Progenitor cell of endocrine pancreas (in vitro differentiated cells): ENCODE results near the gene CTTNBP2NL. TPM values are rescaled to one million over a fixed set of nuclear protein-coding genes. Genes with fewer than 3 reads are reported as not detected.

Experiments
- DNase-seq: peaks from one replicate; pipeline ENCODE4 v3.0.0; 2021; ENCODE audit warnings: low spot score; ENCODE audit not compliant: unreplicated experiment
- H3K27ac Mint-ChIP-seq: 2 replicates; pipeline ENCODE4 v1.8.0; 2021; ENCODE audit warnings: mild to moderate bottlenecking, moderate library complexity, mixed read lengths
- H3K27me3 Mint-ChIP-seq: 2 replicates; pipeline ENCODE4 v1.8.0; 2021; ENCODE audit warnings: mixed read lengths
- H3K36me3 Mint-ChIP-seq: 2 replicates; pipeline ENCODE4 v1.8.0; 2022; ENCODE audit warnings: mixed read lengths; ENCODE audit not compliant: insufficient read depth
- H3K4me1 Mint-ChIP-seq: 2 replicates; pipeline ENCODE4 v1.8.0; 2021; ENCODE audit warnings: low read depth, mixed read lengths
- H3K4me3 Mint-ChIP-seq: 2 replicates; pipeline ENCODE4 v1.8.0; 2021; ENCODE audit warnings: low read depth, mild to moderate bottlenecking, moderate library complexity, mixed read lengths
- H3K9me3 Mint-ChIP-seq: 2 replicates; pipeline ENCODE4 v1.8.0; 2021; ENCODE audit warnings: low read depth, mixed read lengths
- total RNA-seq: library from RNA; stranded (reverse); gene quantifications from 2 replicates; pipeline ENCODE4 v1.2.1, GENCODE V29; 2021
- TF ChIP-seq, protein P1 (sequence below): fragments of 200-600 bp; sonication (generic); IDR thresholded peaks from one replicate; pipeline ENCODE4 v1.5.0; 2021; ENCODE audit warnings: antibody characterized with exemption, mild to moderate bottlenecking; ENCODE audit not compliant: unreplicated experiment

CTTNBP2NL gene
- total RNA-seq, 1 donor from 2014 or later, result 46.0 TPM

DNA sequence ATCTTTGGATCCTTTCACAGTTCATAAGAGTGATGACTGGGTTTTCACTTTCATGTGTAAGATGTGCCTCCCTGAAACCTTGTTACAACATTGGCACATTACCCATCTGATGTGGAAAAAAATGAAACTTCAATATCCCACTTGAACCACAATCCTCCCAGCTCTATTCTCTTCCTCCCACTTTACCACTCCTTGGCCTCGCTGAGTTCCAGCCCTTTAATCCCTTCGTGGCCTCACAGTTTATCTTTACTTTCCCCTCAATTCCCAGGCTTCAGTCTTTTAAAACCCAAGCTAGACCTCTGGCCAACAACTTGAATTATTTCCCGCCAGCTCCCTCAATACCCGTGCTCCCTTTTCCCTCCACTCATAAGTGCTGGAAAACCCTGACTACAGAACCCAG is 25.0 kb upstream of the CTTNBP2NL start:
- TF ChIP-seq, protein P1, sequence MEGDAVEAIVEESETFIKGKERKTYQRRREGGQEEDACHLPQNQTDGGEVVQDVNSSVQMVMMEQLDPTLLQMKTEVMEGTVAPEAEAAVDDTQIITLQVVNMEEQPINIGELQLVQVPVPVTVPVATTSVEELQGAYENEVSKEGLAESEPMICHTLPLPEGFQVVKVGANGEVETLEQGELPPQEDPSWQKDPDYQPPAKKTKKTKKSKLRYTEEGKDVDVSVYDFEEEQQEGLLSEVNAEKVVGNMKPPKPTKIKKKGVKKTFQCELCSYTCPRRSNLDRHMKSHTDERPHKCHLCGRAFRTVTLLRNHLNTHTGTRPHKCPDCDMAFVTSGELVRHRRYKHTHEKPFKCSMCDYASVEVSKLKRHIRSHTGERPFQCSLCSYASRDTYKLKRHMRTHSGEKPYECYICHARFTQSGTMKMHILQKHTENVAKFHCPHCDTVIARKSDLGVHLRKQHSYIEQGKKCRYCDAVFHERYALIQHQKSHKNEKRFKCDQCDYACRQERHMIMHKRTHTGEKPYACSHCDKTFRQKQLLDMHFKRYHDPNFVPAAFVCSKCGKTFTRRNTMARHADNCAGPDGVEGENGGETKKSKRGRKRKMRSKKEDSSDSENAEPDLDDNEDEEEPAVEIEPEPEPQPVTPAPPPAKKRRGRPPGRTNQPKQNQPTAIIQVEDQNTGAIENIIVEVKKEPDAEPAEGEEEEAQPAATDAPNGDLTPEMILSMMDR, result no peak
- Mint-ChIP-seq H3K36me3 (no peaks in the 10 kb centered on the region), H3K27ac (no peak overlapping the region), H3K4me1 (no peaks in the 10 kb centered on the region), H3K4me3 (no peak overlapping the region), H3K27me3 (peaks cover 65% of the 10 kb centered on the region), H3K9me3 (no peaks in the 10 kb centered on the region)
- no peak for DNase-seq

DNA sequence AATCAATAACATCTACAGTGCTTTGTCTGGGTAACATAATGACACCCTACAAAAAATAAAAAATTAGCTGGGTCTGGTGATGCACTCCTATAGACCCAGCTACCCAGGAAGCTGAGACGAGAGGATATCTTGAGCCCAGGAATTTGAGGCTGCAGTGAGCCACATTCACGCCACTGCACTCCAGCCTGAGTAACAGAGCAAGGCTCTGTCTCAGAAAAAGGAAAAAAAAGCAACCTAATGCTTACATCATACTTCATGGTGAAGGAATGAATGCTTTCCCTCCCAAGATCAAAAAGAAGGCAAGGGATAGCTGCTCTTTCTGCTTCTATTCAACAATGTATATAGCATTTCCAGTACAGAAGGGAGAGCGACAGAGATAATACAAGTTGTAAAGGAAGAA is 24.2 kb upstream of the CTTNBP2NL start:
- Mint-ChIP-seq H3K27ac (no peak overlapping the region), H3K27me3 (peaks cover 62% of the 10 kb centered on the region), H3K4me1 (no peaks in the 10 kb centered on the region), H3K9me3 (peaks cover under 1% of the 10 kb centered on the region), H3K36me3 (no peaks in the 10 kb centered on the region), H3K4me3 (no peak overlapping the region)
- DNase-seq, result no peak
- TF ChIP-seq, protein P1, result no peak

GRCh38 chr1:112373806-112374205 is 22.2 kb upstream of the CTTNBP2NL start:
- H3K36me3 Mint-ChIP-seq, result no peaks in the 10 kb centered on the region
- TF ChIP-seq, protein P1, result no peak
- no peak overlapping the region for H3K4me3 Mint-ChIP-seq
- peaks cover 3% of the 10 kb centered on the region for H3K9me3 Mint-ChIP-seq
- H3K27ac Mint-ChIP-seq, result no peak overlapping the region
- no peak for DNase-seq
- peaks cover 46% of the 10 kb centered on the region for H3K27me3 Mint-ChIP-seq
- H3K4me1 Mint-ChIP-seq, result no peaks in the 10 kb centered on the region

DNA sequence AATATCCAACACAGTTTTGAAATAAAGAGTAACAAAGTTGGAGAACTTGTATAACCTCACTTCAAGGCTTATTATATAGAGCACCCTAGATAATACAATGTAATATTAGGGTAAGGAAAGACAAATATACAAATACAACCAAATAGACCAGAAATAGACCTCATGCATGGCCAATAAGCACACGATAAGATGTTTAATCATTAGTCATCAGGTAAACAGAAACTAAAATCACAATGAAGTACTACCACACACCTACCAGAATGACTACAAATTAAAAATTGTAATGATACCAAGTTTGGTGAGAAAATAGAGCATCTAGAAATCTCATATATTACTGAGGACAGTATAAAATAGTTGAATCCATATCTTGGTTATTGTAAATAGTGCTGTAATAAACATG is 20.3 kb upstream of the CTTNBP2NL start:
- H3K9me3 Mint-ChIP-seq, result peaks cover 3% of the 10 kb centered on the region
- no peak for DNase-seq
- H3K27ac Mint-ChIP-seq, result no peak overlapping the region
- peaks cover 36% of the 10 kb centered on the region for H3K27me3 Mint-ChIP-seq
- TF ChIP-seq, protein P1, result no peak
- H3K4me1 Mint-ChIP-seq, result no peaks in the 10 kb centered on the region
- H3K36me3 Mint-ChIP-seq, result no peaks in the 10 kb centered on the region
- H3K4me3 Mint-ChIP-seq, result no peak overlapping the region

DNA sequence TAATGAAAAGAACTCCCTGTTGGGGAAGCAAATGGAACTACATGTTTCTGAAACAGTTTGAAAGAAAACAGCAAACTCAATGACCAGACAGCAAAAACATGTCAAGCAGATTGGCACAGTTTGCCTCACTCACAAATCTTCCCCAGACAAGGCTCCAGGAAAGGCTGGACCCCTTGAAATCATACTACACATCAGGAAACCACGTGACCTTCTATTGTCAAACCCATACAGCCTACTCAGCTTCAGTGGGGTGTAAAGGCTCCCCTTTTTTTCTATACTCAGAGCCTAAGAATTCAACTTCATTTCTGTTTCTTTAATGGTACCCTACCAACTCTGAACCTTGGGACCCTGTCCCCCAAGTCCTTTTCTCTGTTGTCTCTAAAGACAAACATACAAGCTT is 15.7 kb upstream of the CTTNBP2NL start:
- H3K9me3 Mint-ChIP-seq, result peaks cover 3% of the 10 kb centered on the region
- H3K4me1 Mint-ChIP-seq, result peaks cover 7% of the 10 kb centered on the region
- TF ChIP-seq, protein P1, result no peak
- H3K4me3 Mint-ChIP-seq, result no peak overlapping the region
- peaks cover 22% of the 10 kb centered on the region for H3K27me3 Mint-ChIP-seq
- no peak for DNase-seq
- H3K36me3 Mint-ChIP-seq, result no peaks in the 10 kb centered on the region
- H3K27ac Mint-ChIP-seq, result no peak overlapping the region
